ENCODE data around the gene NCAN.
A peak's percentile ranks its signal among the peaks of the same experiment; 100 is the strongest.

The NCAN gene

DNA sequence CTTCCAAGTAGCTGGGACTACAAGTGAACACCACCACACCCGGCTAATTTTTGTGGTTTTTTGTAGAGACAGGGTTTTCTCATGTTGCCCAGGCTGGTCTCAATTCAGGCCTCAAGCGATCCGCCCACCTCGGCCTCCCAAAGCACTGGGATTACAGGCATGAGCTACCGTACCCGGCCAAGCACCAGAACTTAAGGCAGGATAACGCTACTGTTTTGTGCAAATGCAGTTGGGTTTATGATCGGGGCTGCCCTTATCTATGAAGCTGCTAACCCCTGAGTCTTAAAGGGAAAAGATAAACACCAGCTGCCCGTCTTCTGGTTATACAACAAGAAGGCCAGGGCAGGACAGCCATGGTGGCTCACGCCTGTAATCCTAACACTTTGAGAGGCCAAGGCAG lies 73.9 kb downstream of the NCAN start:
- TF ChIP-seq GATA1 (IDR thresholded peaks at IDR 0.05; ENCODE audit: low read depth, low read length), result no peak
- TF ChIP-seq POLR2A (IDR thresholded peaks at IDR 0.05; ENCODE audit: low read length), result no peak
- DNase-seq, result peak; percentile 53 to 86

DNA sequence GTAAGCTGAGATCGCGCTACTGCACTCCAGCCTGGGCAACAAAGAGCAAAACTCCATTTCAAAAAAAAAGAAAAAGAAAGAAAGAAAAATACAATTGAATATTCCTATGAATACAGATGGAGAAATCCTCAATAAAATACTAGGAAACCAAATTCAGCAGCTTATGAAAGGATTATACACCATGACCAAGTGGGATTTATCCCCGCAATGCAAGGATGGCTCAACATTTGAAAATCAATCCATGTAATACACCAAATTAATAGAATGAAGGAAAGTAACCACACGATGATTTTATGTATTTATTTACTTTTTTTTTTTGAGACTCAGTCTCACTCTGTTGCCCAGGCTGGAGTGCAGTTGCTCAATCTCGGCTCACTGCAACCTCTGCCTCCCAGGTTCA lies 80.8 kb downstream of the NCAN start:
- DNase-seq, result no peak
- no peak for TF ChIP-seq GATA1 (IDR thresholded peaks at IDR 0.05; ENCODE audit: low read depth, low read length)

DNA sequence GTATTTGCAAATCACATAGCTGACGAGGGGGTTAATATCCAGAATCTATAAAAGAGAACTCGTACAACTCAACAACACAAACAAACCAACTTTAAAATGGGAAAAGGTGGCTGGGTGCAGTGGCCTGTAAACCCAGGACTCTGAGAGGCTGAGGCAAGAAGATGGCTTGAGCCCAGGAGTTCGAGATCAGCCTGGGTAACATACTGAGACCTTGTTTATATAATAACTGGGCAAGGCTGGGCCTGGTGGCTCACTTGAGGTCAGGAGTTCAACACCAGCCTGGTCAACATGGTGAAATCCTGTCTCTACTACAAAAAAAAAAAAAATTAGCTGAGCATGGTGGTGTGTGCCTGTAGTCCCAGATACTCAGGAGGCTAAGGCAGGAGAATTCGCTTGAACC lies 83.2 kb downstream of the NCAN start:
- no peak for DNase-seq
- TF ChIP-seq POLR2A (IDR thresholded peaks at IDR 0.05; ENCODE audit: low read length) (no peak), GATA1 (IDR thresholded peaks at IDR 0.05; ENCODE audit: low read depth, low read length) (no peak)

DNA sequence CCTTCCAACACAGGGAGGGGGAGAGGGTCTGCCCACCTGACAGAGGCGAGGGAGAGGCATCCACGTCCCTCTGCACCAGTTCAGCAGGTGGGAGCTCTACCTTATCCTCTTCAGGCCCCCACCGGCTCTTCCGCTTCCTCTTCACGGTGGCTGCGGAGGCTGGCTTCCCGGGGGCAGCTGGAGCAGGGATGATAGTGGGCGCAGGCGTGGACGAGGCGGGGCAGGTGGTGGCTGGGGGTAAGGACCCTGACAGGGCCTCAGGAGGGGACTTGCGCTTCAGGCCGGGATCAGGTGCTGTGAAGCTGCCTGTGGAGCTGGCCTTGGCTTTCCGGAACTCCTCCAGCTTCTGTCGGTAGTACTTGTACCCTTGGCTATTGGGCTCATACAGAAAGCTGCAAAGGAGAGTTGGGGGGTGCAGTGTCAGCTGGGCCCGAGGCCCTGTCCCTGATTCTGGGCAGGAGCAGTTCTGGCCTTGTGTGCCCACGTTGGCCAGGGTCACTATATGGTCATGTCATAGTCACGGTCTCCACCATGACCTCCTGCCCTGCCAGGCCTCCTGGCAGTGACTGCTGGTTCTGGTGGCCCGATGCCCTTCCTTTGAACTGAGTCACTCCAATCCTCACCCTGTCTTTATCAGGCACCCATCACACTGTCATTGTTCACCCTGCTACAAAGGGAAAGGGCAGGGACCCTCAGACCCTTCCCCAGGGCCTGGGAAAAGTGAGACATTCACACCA lies 85.4 kb downstream of the NCAN start:
- no peak for DNase-seq
- no peak for TF ChIP-seq GATA1 (IDR thresholded peaks at IDR 0.05; ENCODE audit: low read depth, low read length)
- no peak for TF ChIP-seq POLR2A (IDR thresholded peaks at IDR 0.05; ENCODE audit: low read length)

DNA sequence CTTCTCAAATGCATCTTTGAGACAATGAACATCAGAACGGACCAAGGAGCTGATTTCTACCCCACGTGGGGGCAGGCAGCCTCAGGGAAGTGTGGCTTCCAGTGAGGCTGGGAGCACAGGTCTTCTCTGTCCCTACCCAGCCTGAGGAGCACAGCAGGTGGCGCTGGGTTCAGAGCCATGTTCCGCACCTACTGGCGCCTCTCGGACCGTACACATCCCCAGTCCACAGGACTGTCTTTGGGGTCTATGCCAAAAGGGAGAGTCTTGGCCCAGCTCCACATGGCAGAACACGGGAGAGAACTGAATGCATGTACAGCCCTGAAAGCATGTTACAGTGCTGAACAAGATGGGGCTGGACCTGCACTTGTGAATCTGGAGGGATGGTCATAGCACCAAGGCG lies 86.0 kb downstream of the NCAN start:
- no peak for DNase-seq
- TF ChIP-seq POLR2A (IDR thresholded peaks at IDR 0.05; ENCODE audit: low read length) (no peak), GATA1 (IDR thresholded peaks at IDR 0.05; ENCODE audit: low read depth, low read length) (no peak)

DNA sequence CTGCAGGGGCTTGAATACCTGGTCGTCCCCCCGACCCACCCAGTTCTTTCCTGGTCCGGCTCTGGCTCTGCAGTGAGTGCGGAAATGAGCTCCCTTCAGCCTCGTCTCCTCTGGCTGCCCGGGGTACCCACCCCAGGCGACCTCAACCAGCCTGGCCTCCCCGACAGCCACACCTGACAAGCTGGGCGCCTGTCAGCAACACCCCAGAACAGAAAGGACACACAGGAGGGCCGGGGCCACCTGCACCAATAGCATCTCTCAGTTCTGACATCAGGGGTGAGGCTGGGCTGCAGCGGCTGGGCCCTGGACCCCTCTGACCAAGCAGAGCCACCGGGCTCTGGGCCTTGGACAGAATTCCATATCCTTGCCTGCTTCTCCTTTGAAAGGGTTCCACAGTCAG lies 88.9 kb downstream of the NCAN start:
- TF ChIP-seq GATA1 (IDR thresholded peaks at IDR 0.05; ENCODE audit: low read depth, low read length), result no peak
- no peak for TF ChIP-seq POLR2A (IDR thresholded peaks at IDR 0.05; ENCODE audit: low read length)
- no peak for DNase-seq

All from erythroblast (primary cell).